ENCODE results near the gene TANC1. TPM values are rescaled to one million over a fixed set of nuclear protein-coding genes. Genes with fewer than 3 reads are reported as not detected.

TANC1 gene
- total RNA-seq, 1 experiment from 2014 or later, result not detected

- H3K9ac ChIP-seq (ENCODE audit: low read length), result no peak overlapping the region
- no peaks in the 10 kb centered on the region for H3K9me3 ChIP-seq (ENCODE audit: low read length)
- no peak overlapping the region for H3K4me3 ChIP-seq (ENCODE audit: low read length)
- H3K36me3 ChIP-seq (ENCODE audit: insufficient read depth, low read length), result no peaks in the 10 kb centered on the region
- no peak overlapping the region for H3K4me2 ChIP-seq (ENCODE audit: low read depth, low read length, poor library complexity, severe bottlenecking)
- H4K20me1 ChIP-seq (ENCODE audit: insufficient read depth, low read depth, low read length), result no peaks in the 10 kb centered on the region
- H3K79me2 ChIP-seq (ENCODE audit: low read length), result no peaks in the 10 kb centered on the region
- H3K27ac ChIP-seq (ENCODE audit: low read length), result no peak overlapping the region
- H3K9me2 ChIP-seq (replicated peaks; ENCODE audit: insufficient read depth, low read length), result no peaks in the 10 kb centered on the region
- H3K4me1 ChIP-seq (ENCODE audit: low read length), result no peaks in the 10 kb centered on the region
- DNase-seq, result no peak
- no peak overlapping the region for H2AFZ ChIP-seq (ENCODE audit: low read length)
- no peaks in the 10 kb centered on the region for H3K27me3 ChIP-seq (ENCODE audit: low read length)
Measured at GRCh38 chr2:158975271-158975921, 7.0 kb downstream of the TANC1 start.

- no peak overlapping the region for H2AFZ ChIP-seq (ENCODE audit: low read length)
- DNase-seq, result no peak
- no peak overlapping the region for H3K27ac ChIP-seq (ENCODE audit: low read length)
- H3K27me3 ChIP-seq (ENCODE audit: low read length), result no peaks in the 10 kb centered on the region
- no peaks in the 10 kb centered on the region for H3K9me2 ChIP-seq (replicated peaks; ENCODE audit: insufficient read depth, low read length)
- H4K20me1 ChIP-seq (ENCODE audit: insufficient read depth, low read depth, low read length), result no peaks in the 10 kb centered on the region
- H3K4me2 ChIP-seq (ENCODE audit: low read depth, low read length, poor library complexity, severe bottlenecking), result no peak overlapping the region
- no peaks in the 10 kb centered on the region for H3K36me3 ChIP-seq (ENCODE audit: insufficient read depth, low read length)
- no peaks in the 10 kb centered on the region for H3K9me3 ChIP-seq (ENCODE audit: low read length)
- H3K4me1 ChIP-seq (ENCODE audit: low read length), result no peaks in the 10 kb centered on the region
- H3K4me3 ChIP-seq (ENCODE audit: low read length), result no peak overlapping the region
- H3K79me2 ChIP-seq (ENCODE audit: low read length), result no peaks in the 10 kb centered on the region
- no peak overlapping the region for H3K9ac ChIP-seq (ENCODE audit: low read length)
Measured at GRCh38 chr2:158979772-158980171, 11.3 kb downstream of the TANC1 start.

- H3K4me2 ChIP-seq (ENCODE audit: low read depth, low read length, poor library complexity, severe bottlenecking), result no peak overlapping the region
- H3K9ac ChIP-seq (ENCODE audit: low read length), result no peak overlapping the region
- no peak for DNase-seq
- H2AFZ ChIP-seq (ENCODE audit: low read length), result no peak overlapping the region
- H3K79me2 ChIP-seq (ENCODE audit: low read length), result no peaks in the 10 kb centered on the region
- H3K27me3 ChIP-seq (ENCODE audit: low read length), result no peaks in the 10 kb centered on the region
- H3K4me3 ChIP-seq (ENCODE audit: low read length), result no peak overlapping the region
- H3K27ac ChIP-seq (ENCODE audit: low read length), result no peak overlapping the region
- H3K9me3 ChIP-seq (ENCODE audit: low read length), result no peaks in the 10 kb centered on the region
- no peaks in the 10 kb centered on the region for H4K20me1 ChIP-seq (ENCODE audit: insufficient read depth, low read depth, low read length)
- H3K36me3 ChIP-seq (ENCODE audit: insufficient read depth, low read length), result no peaks in the 10 kb centered on the region
- H3K9me2 ChIP-seq (replicated peaks; ENCODE audit: insufficient read depth, low read length), result no peaks in the 10 kb centered on the region
- H3K4me1 ChIP-seq (ENCODE audit: low read length), result no peaks in the 10 kb centered on the region
Measured at GRCh38 chr2:158984604-158985135, 16.2 kb downstream of the TANC1 start.

GRCh38 chr2:158988501-158988900, 20.1 kb downstream of the TANC1 start:
- H4K20me1 ChIP-seq (ENCODE audit: insufficient read depth, low read depth, low read length), result no peaks in the 10 kb centered on the region
- H3K9ac ChIP-seq (ENCODE audit: low read length), result no peak overlapping the region
- no peaks in the 10 kb centered on the region for H3K9me2 ChIP-seq (replicated peaks; ENCODE audit: insufficient read depth, low read length)
- H3K79me2 ChIP-seq (ENCODE audit: low read length), result no peaks in the 10 kb centered on the region
- H3K27me3 ChIP-seq (ENCODE audit: low read length), result no peaks in the 10 kb centered on the region
- H3K36me3 ChIP-seq (ENCODE audit: insufficient read depth, low read length), result no peaks in the 10 kb centered on the region
- H3K4me1 ChIP-seq (ENCODE audit: low read length), result no peaks in the 10 kb centered on the region
- DNase-seq, result no peak
- no peak overlapping the region for H3K27ac ChIP-seq (ENCODE audit: low read length)
- H3K4me3 ChIP-seq (ENCODE audit: low read length), result no peak overlapping the region
- no peak overlapping the region for H3K4me2 ChIP-seq (ENCODE audit: low read depth, low read length, poor library complexity, severe bottlenecking)
- H2AFZ ChIP-seq (ENCODE audit: low read length), result no peak overlapping the region
- H3K9me3 ChIP-seq (ENCODE audit: low read length), result no peaks in the 10 kb centered on the region

- no peaks in the 10 kb centered on the region for H3K27me3 ChIP-seq (ENCODE audit: low read length)
- H4K20me1 ChIP-seq (ENCODE audit: insufficient read depth, low read depth, low read length), result no peaks in the 10 kb centered on the region
- H3K4me2 ChIP-seq (ENCODE audit: low read depth, low read length, poor library complexity, severe bottlenecking), result no peak overlapping the region
- H3K9me2 ChIP-seq (replicated peaks; ENCODE audit: insufficient read depth, low read length), result no peaks in the 10 kb centered on the region
- no peak overlapping the region for H3K27ac ChIP-seq (ENCODE audit: low read length)
- no peaks in the 10 kb centered on the region for H3K79me2 ChIP-seq (ENCODE audit: low read length)
- H3K9me3 ChIP-seq (ENCODE audit: low read length), result no peaks in the 10 kb centered on the region
- no peak for DNase-seq
- H3K4me1 ChIP-seq (ENCODE audit: low read length), result no peaks in the 10 kb centered on the region
- no peak overlapping the region for H3K4me3 ChIP-seq (ENCODE audit: low read length)
- no peaks in the 10 kb centered on the region for H3K36me3 ChIP-seq (ENCODE audit: insufficient read depth, low read length)
- no peak overlapping the region for H2AFZ ChIP-seq (ENCODE audit: low read length)
- H3K9ac ChIP-seq (ENCODE audit: low read length), result no peak overlapping the region
Measured at GRCh38 chr2:158989165-158989564, 20.7 kb downstream of the TANC1 start.

- H3K9me2 ChIP-seq (replicated peaks; ENCODE audit: insufficient read depth, low read length), result no peaks in the 10 kb centered on the region
Measured at GRCh38 chr2:158990397-158991214, 22.2 kb downstream of the TANC1 start.

GRCh38 chr2:158993030-158993429, 24.6 kb downstream of the TANC1 start:
- no peaks in the 10 kb centered on the region for H3K36me3 ChIP-seq (ENCODE audit: insufficient read depth, low read length)
- DNase-seq, result no peak
- no peaks in the 10 kb centered on the region for H3K9me2 ChIP-seq (replicated peaks; ENCODE audit: insufficient read depth, low read length)
- H4K20me1 ChIP-seq (ENCODE audit: insufficient read depth, low read depth, low read length), result no peaks in the 10 kb centered on the region
- no peak overlapping the region for H3K9ac ChIP-seq (ENCODE audit: low read length)
- no peak overlapping the region for H2AFZ ChIP-seq (ENCODE audit: low read length)
- H3K4me3 ChIP-seq (ENCODE audit: low read length), result no peak overlapping the region
- H3K4me1 ChIP-seq (ENCODE audit: low read length), result no peaks in the 10 kb centered on the region
- H3K9me3 ChIP-seq (ENCODE audit: low read length), result no peaks in the 10 kb centered on the region
- no peaks in the 10 kb centered on the region for H3K79me2 ChIP-seq (ENCODE audit: low read length)
- no peak overlapping the region for H3K27ac ChIP-seq (ENCODE audit: low read length)
- no peak overlapping the region for H3K4me2 ChIP-seq (ENCODE audit: low read depth, low read length, poor library complexity, severe bottlenecking)
- H3K27me3 ChIP-seq (ENCODE audit: low read length), result no peaks in the 10 kb centered on the region

More at GRCh38 chr2:158990397-158991214, 22.2 kb downstream of the TANC1 start:
- Histone ChIP-seq H3K9me3 (ENCODE audit: low read length) (no peaks in the 10 kb centered on the region), H4K20me1 (ENCODE audit: insufficient read depth, low read depth, low read length) (no peaks in the 10 kb centered on the region), H3K4me3 (ENCODE audit: low read length) (no peak overlapping the region), H3K27ac (ENCODE audit: low read length) (no peak overlapping the region), H3K79me2 (ENCODE audit: low read length) (no peaks in the 10 kb centered on the region), H3K4me2 (ENCODE audit: low read depth, low read length, poor library complexity, severe bottlenecking) (no peak overlapping the region), H2AFZ (ENCODE audit: low read length) (no peak overlapping the region), H3K36me3 (ENCODE audit: insufficient read depth, low read length) (no peaks in the 10 kb centered on the region), H3K4me1 (ENCODE audit: low read length) (no peaks in the 10 kb centered on the region), H3K27me3 (ENCODE audit: low read length) (no peaks in the 10 kb centered on the region), H3K9ac (ENCODE audit: low read length) (no peak overlapping the region)
- DNase-seq, result no peak

- Histone ChIP-seq H3K9ac (ENCODE audit: low read length) (no peak overlapping the region), H4K20me1 (ENCODE audit: insufficient read depth, low read depth, low read length) (no peaks in the 10 kb centered on the region), H3K4me2 (ENCODE audit: low read depth, low read length, poor library complexity, severe bottlenecking) (no peak overlapping the region), H3K4me1 (ENCODE audit: low read length) (no peaks in the 10 kb centered on the region), H3K27me3 (ENCODE audit: low read length) (no peaks in the 10 kb centered on the region), H3K4me3 (ENCODE audit: low read length) (no peak overlapping the region), H3K36me3 (ENCODE audit: insufficient read depth, low read length) (no peaks in the 10 kb centered on the region), H3K9me2 (replicated peaks; ENCODE audit: insufficient read depth, low read length) (no peaks in the 10 kb centered on the region), H2AFZ (ENCODE audit: low read length) (no peak overlapping the region), H3K79me2 (ENCODE audit: low read length) (no peaks in the 10 kb centered on the region), H3K9me3 (ENCODE audit: low read length) (no peaks in the 10 kb centered on the region), H3K27ac (ENCODE audit: low read length) (no peak overlapping the region)
- DNase-seq, result no peak
Measured at GRCh38 chr2:158993721-158994587, 25.5 kb downstream of the TANC1 start.
